ENCODE measurements around the gene RPS14. TPM values are rescaled to one million over a fixed set of nuclear protein-coding genes. Genes with fewer than 3 reads are reported as not detected.

Gene RPS14
- total and polyA plus RNA-seq, 10 of the 15 experiments (the other 5 are each of a cell fraction or from before 2014, with no cell fraction given) = 2,295 to 4,047 (median 2,787) TPM

GRCh38 chr5:150413176-150413901 is 36.2 kb downstream of the RPS14 start (continued):
- no peak for TF ChIP-seq RELB (IDR thresholded peaks at IDR 0.05; ENCODE audit: low read depth)
- no peak for TF ChIP-seq IRF3 (IDR thresholded peaks at IDR 0.05)
- peak; percentile 79 for TF ChIP-seq ZNF687 (IDR thresholded peaks at IDR 0.05)
- TF ChIP-seq LARP7 (IDR thresholded peaks at IDR 0.05) = no peak
- TF ChIP-seq RELA (IDR thresholded peaks at IDR 0.05; ENCODE audit: borderline replicate concordance, partially characterized antibody) = no peak
- TF ChIP-seq ASH2L (IDR thresholded peaks at IDR 0.05; ENCODE audit: borderline replicate concordance, low read depth) = no peak
- no peak for TF ChIP-seq ATF3 (IDR thresholded peaks at IDR 0.05; ENCODE audit: borderline replicate concordance, extremely low read depth, low read depth, low read length)
- TF ChIP-seq EZH2 (IDR thresholded peaks at IDR 0.05; ENCODE audit: borderline replicate concordance, control insufficient read depth, low read depth, low read length) = no peak
- TF ChIP-seq SUPT20H (IDR thresholded peaks at IDR 0.05; ENCODE audit: borderline replicate concordance, control insufficient read depth, low read depth, low read length) = no peak
- TF ChIP-seq TCF12 (IDR thresholded peaks at IDR 0.05; ENCODE audit: low read depth, low read length) = no peak
- no peak for TF ChIP-seq MYB (IDR thresholded peaks at IDR 0.05; ENCODE audit: borderline replicate concordance, low read depth, low read length)
- TF ChIP-seq CBX3 (IDR thresholded peaks at IDR 0.05; ENCODE audit: borderline replicate concordance, low read depth) = no peak
- no peak for TF ChIP-seq ZNF24 (IDR thresholded peaks at IDR 0.05)
- TF ChIP-seq MEF2B (IDR thresholded peaks at IDR 0.05; ENCODE audit: partially characterized antibody, poor library complexity, severe bottlenecking) = no peak
- no peak for TF ChIP-seq KDM1A (IDR thresholded peaks at IDR 0.05; ENCODE audit: borderline replicate concordance)
- no peak for TF ChIP-seq STAT3 (IDR thresholded peaks at IDR 0.05; ENCODE audit: low read depth, low read length)
- TF ChIP-seq MAX (IDR thresholded peaks at IDR 0.05; ENCODE audit: low read depth, low read length) = no peak
- TF ChIP-seq JUNB (IDR thresholded peaks at IDR 0.05) = no peak
- no peak for TF ChIP-seq PML (IDR thresholded peaks at IDR 0.05; ENCODE audit: low read length)
- no peak for TF ChIP-seq NFIC (IDR thresholded peaks at IDR 0.05; ENCODE audit: low read depth, low read length)
- TF ChIP-seq TCF3 (IDR thresholded peaks at IDR 0.05; ENCODE audit: borderline replicate concordance, insufficient read depth, low read depth, low read length) = no peak
- 0 out of 2 replicates have a peak, but pooled peaks have one; percentile 68 for TF ChIP-seq SMAD5 (IDR thresholded peaks at IDR 0.05; ENCODE audit: low read depth)
- no peak for TF ChIP-seq PAX5 (IDR thresholded peaks at IDR 0.05; ENCODE audit: borderline replicate concordance, low read depth, low read length)
- TF ChIP-seq POU2F2 (IDR thresholded peaks at IDR 0.05; ENCODE audit: borderline replicate concordance, low read depth, low read length) = peak; percentile 59; the same call in 2 of the 3 replicates

Measured in GM12878 (cell line).